ENCODE measurements around the gene POP4.

POP4 gene

GRCh38 chr19:29631450-29631849 lies 25.4 kb downstream of the POP4 start:
- no peak for DNase-seq (ENCODE audit: low read depth)

- DNase-seq (ENCODE audit: low read depth), result no peak
Observed at GRCh38 chr19:29634002-29634401, 27.9 kb downstream of the POP4 start.

GRCh38 chr19:29634423-29635130 lies 28.5 kb downstream of the POP4 start:
- DNase-seq (ENCODE audit: low read depth), result no peak

GRCh38 chr19:29635963-29636362 lies 29.9 kb downstream of the POP4 start:
- DNase-seq (ENCODE audit: low read depth), result no peak

- no peak for DNase-seq (ENCODE audit: low read depth)
Observed at GRCh38 chr19:29636553-29637360, 30.7 kb downstream of the POP4 start.

- DNase-seq (ENCODE audit: low read depth), result no peak
Observed at GRCh38 chr19:29639086-29639485, 33.0 kb downstream of the POP4 start.

GRCh38 chr19:29640231-29640630 lies 34.1 kb downstream of the POP4 start:
- no peak for DNase-seq (ENCODE audit: low read depth)

GRCh38 chr19:29641597-29641996 lies 35.5 kb downstream of the POP4 start:
- no peak for DNase-seq (ENCODE audit: low read depth)

- no peak for DNase-seq (ENCODE audit: low read depth)
Observed at GRCh38 chr19:29643361-29643935, 37.4 kb downstream of the POP4 start.

- DNase-seq (ENCODE audit: low read depth), result no peak
Observed at GRCh38 chr19:29644210-29644609, 38.1 kb downstream of the POP4 start.

- no peak for DNase-seq (ENCODE audit: low read depth)
Observed at GRCh38 chr19:29645491-29645867, 39.4 kb downstream of the POP4 start.

GRCh38 chr19:29645911-29646310 lies 39.8 kb downstream of the POP4 start:
- peak; percentile 26 for DNase-seq (ENCODE audit: low read depth)

- no peak for DNase-seq (ENCODE audit: low read depth)
Observed at GRCh38 chr19:29650772-29651387, 44.8 kb downstream of the POP4 start.

- no peak for DNase-seq (ENCODE audit: low read depth)
Observed at GRCh38 chr19:29651622-29652394, 45.7 kb downstream of the POP4 start.

- no peak for DNase-seq (ENCODE audit: low read depth)
Observed at GRCh38 chr19:29653398-29653797, 47.3 kb downstream of the POP4 start.

GRCh38 chr19:29655648-29656335 lies 49.7 kb downstream of the POP4 start:
- no peak for DNase-seq (ENCODE audit: low read depth)

- no peak for DNase-seq (ENCODE audit: low read depth)
Observed at GRCh38 chr19:29658221-29658991, 52.3 kb downstream of the POP4 start.

- peak; percentile 64 for DNase-seq (ENCODE audit: low read depth)
Observed at GRCh38 chr19:29660835-29661234, 54.8 kb downstream of the POP4 start.

- DNase-seq (ENCODE audit: low read depth), result no peak
Observed at GRCh38 chr19:29662278-29662603, 56.2 kb downstream of the POP4 start.

- peak; percentile 89 for DNase-seq (ENCODE audit: low read depth)
Observed at GRCh38 chr19:29662604-29663404, 56.7 kb downstream of the POP4 start.
